ENCODE data around the gene ITGBL1.
A peak's percentile ranks its signal among the peaks of the same experiment; 100 is the strongest.
"Not testable (repeated sequence)": the region's sequence is repeated elsewhere in the genome, so short reads cannot be mapped to it uniquely, and the experiment has no call there.

The ITGBL1 gene

DNA sequence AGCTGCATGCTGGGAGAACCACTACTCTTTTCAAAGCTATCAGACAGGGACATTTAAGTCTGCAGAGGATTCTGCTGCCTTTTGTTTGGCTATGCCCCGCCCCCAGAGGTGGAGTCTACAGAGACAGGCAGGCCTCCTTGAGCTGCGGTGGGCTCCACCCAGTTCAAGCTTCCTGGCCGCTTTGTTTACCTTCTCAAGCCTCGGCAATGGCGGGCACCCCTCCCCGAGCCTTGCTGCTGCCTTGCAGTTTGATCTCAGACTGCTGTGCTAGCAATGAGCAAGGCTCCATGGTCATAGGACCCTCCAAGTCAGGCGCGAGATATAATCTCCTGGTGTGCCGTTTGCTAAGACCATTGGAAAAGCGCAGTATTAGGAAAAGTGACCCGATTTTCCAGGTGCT, 92.1 kb downstream of the ITGBL1 start:
- not testable (repeated sequence) for H3K27me3 ChIP-seq (ENCODE audit: insufficient read depth, low read length, poor library complexity); H4K8ac ChIP-seq (ENCODE audit: low read depth, low read length); H3K4me1 ChIP-seq (ENCODE audit: control insufficient read depth, low read depth, low read length); H3K79me2 ChIP-seq (ENCODE audit: control insufficient read depth, insufficient read depth, low read length); H2AK5ac ChIP-seq (ENCODE audit: low read length); H3K18ac ChIP-seq (ENCODE audit: low read length); H4K5ac ChIP-seq (ENCODE audit: low read length); H2BK5ac ChIP-seq (ENCODE audit: low read length); H3K36me3 ChIP-seq (ENCODE audit: control insufficient read depth, insufficient read depth, low read length); H3K56ac ChIP-seq (ENCODE audit: low read length); H2BK120ac ChIP-seq (ENCODE audit: low read depth, low read length); H3K4me2 ChIP-seq (ENCODE audit: low read length); H3K9ac ChIP-seq (ENCODE audit: low read length); H3K4me3 ChIP-seq (ENCODE audit: low read length); DNase-seq; H3K27ac ChIP-seq (ENCODE audit: low read depth, low read length); H3K4ac ChIP-seq (ENCODE audit: low read depth, low read length); H2BK15ac ChIP-seq (replicated peaks; ENCODE audit: low read depth); H3K79me1 ChIP-seq (ENCODE audit: low read length); H3K23ac ChIP-seq (ENCODE audit: low read length)
- WGBS (ENCODE audit: extremely low coverage, insufficient coverage, low lambda C conversion rate), result no CpG with 5 or more reads among the region's 11 CpGs

DNA sequence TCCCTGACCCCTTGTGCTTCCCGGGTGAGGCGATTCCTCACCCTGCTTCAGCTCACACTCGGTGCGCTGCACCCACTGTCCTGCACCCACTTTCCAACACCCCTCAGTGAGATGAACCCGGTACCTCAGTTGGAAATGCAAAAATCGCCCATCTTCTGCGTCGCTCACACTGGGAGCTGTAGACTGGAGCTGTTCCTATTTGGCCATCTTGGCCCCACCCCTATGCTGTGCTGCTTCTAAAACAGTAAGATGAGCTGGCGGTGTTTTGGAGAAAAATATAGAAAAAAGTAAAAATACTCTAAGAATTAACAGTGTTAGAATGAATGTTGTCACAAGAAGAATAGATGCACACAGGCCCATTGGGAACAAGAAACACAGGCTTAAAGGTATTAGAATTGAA, 92.5 kb downstream of the ITGBL1 start:
- DNase-seq, result no peak
- H3K23ac ChIP-seq (ENCODE audit: low read length), result no peak overlapping the region
- H2BK120ac ChIP-seq (ENCODE audit: low read depth, low read length), result no peak overlapping the region
- H3K18ac ChIP-seq (ENCODE audit: low read length), result no peak overlapping the region
- no peaks in the 10 kb centered on the region for H3K36me3 ChIP-seq (ENCODE audit: control insufficient read depth, insufficient read depth, low read length)
- no peak overlapping the region for H3K4me3 ChIP-seq (ENCODE audit: low read length)
- no peak overlapping the region for H3K9ac ChIP-seq (ENCODE audit: low read length)
- no CpG with 5 or more reads among the region's 9 CpGs for WGBS (ENCODE audit: extremely low coverage, insufficient coverage, low lambda C conversion rate)
- H2BK15ac ChIP-seq (replicated peaks; ENCODE audit: low read depth), result no peak overlapping the region
- H2AK5ac ChIP-seq (ENCODE audit: low read length), result no peak overlapping the region
- no peaks in the 10 kb centered on the region for H3K79me1 ChIP-seq (ENCODE audit: low read length)
- H3K4ac ChIP-seq (ENCODE audit: low read depth, low read length), result no peak overlapping the region
- no peaks in the 10 kb centered on the region for H3K4me1 ChIP-seq (ENCODE audit: control insufficient read depth, low read depth, low read length)
- H3K79me2 ChIP-seq (ENCODE audit: control insufficient read depth, insufficient read depth, low read length), result no peaks in the 10 kb centered on the region
- H3K27ac ChIP-seq (ENCODE audit: low read depth, low read length), result no peak overlapping the region
- no peak overlapping the region for H3K56ac ChIP-seq (ENCODE audit: low read length)
- no peak overlapping the region for H3K4me2 ChIP-seq (ENCODE audit: low read length)
- H3K27me3 ChIP-seq (ENCODE audit: insufficient read depth, low read length, poor library complexity), result no peaks in the 10 kb centered on the region
- no peak overlapping the region for H4K5ac ChIP-seq (ENCODE audit: low read length)
- H2BK5ac ChIP-seq (ENCODE audit: low read length), result no peak overlapping the region
- H4K8ac ChIP-seq (ENCODE audit: low read depth, low read length), result no peak overlapping the region

DNA sequence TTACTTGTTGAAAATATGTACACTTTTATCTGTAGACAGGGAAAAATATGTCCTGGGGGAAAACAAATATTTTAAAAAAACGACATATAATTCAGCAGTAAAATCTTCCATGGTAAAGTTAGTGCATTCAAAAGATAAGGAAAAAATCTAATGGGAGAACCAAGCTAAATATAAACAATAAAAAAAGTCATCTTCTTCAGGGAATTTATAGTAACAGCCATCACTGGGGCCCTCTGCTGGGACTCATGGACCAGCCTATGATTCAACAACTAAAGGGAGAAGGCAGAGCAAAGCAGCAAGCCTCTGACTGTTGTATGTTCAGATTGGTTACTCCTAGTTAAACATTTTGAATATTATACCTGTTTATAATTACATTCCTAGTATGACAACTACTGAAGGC, 93.0 kb downstream of the ITGBL1 start:
- H3K18ac ChIP-seq (ENCODE audit: low read length), result no peak overlapping the region
- no peaks in the 10 kb centered on the region for H3K79me2 ChIP-seq (ENCODE audit: control insufficient read depth, insufficient read depth, low read length)
- no peaks in the 10 kb centered on the region for H3K36me3 ChIP-seq (ENCODE audit: control insufficient read depth, insufficient read depth, low read length)
- H3K4me2 ChIP-seq (ENCODE audit: low read length), result no peak overlapping the region
- H3K4me1 ChIP-seq (ENCODE audit: control insufficient read depth, low read depth, low read length), result no peaks in the 10 kb centered on the region
- no peak overlapping the region for H3K4me3 ChIP-seq (ENCODE audit: low read length)
- H4K8ac ChIP-seq (ENCODE audit: low read depth, low read length), result no peak overlapping the region
- H2AK5ac ChIP-seq (ENCODE audit: low read length), result no peak overlapping the region
- H3K9ac ChIP-seq (ENCODE audit: low read length), result no peak overlapping the region
- H3K27me3 ChIP-seq (ENCODE audit: insufficient read depth, low read length, poor library complexity), result no peaks in the 10 kb centered on the region
- H2BK120ac ChIP-seq (ENCODE audit: low read depth, low read length), result no peak overlapping the region
- H3K79me1 ChIP-seq (ENCODE audit: low read length), result no peaks in the 10 kb centered on the region
- H4K5ac ChIP-seq (ENCODE audit: low read length), result no peak overlapping the region
- H2BK15ac ChIP-seq (replicated peaks; ENCODE audit: low read depth), result no peak overlapping the region
- no peak overlapping the region for H3K23ac ChIP-seq (ENCODE audit: low read length)
- H3K56ac ChIP-seq (ENCODE audit: low read length), result no peak overlapping the region
- H3K4ac ChIP-seq (ENCODE audit: low read depth, low read length), result no peak overlapping the region
- no peak overlapping the region for H3K27ac ChIP-seq (ENCODE audit: low read depth, low read length)
- DNase-seq, result no peak
- H2BK5ac ChIP-seq (ENCODE audit: low read length), result no peak overlapping the region
- no CpG with 5 or more reads among the region's 1 CpG for WGBS (ENCODE audit: extremely low coverage, insufficient coverage, low lambda C conversion rate)

DNA sequence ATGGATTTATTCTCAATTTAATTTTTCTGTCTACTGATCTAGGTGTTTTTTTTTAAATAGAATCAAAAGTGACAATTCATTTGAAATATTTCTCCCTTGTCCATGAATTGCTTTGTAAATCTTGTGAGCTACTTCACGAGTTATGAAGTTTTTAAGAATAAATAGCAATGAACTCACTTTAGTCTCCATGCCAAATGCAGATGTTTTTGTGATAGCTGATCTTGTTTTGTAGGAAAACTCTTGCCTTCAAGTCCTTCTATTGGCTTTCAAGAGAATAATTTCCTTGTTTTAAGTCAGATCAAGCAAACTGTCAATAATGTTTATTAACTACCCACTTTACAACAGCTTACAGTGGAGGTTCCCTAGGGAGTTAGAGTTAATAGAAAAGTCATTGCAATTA, 99.8 kb downstream of the ITGBL1 start:
- no peak overlapping the region for H2BK5ac ChIP-seq (ENCODE audit: low read length)
- H3K18ac ChIP-seq (ENCODE audit: low read length), result no peak overlapping the region
- no peak overlapping the region for H2AK5ac ChIP-seq (ENCODE audit: low read length)
- WGBS (ENCODE audit: extremely low coverage, insufficient coverage, low lambda C conversion rate), result no CpG with 5 or more reads among the region's 1 CpG
- H3K9ac ChIP-seq (ENCODE audit: low read length), result no peak overlapping the region
- no peak overlapping the region for H2BK15ac ChIP-seq (replicated peaks; ENCODE audit: low read depth)
- no peaks in the 10 kb centered on the region for H3K79me2 ChIP-seq (ENCODE audit: control insufficient read depth, insufficient read depth, low read length)
- H4K8ac ChIP-seq (ENCODE audit: low read depth, low read length), result no peak overlapping the region
- no peak overlapping the region for H3K56ac ChIP-seq (ENCODE audit: low read length)
- no peak for DNase-seq
- no peaks in the 10 kb centered on the region for H3K79me1 ChIP-seq (ENCODE audit: low read length)
- no peak overlapping the region for H3K4me3 ChIP-seq (ENCODE audit: low read length)
- no peak overlapping the region for H3K4me2 ChIP-seq (ENCODE audit: low read length)
- no peaks in the 10 kb centered on the region for H3K27me3 ChIP-seq (ENCODE audit: insufficient read depth, low read length, poor library complexity)
- H3K27ac ChIP-seq (ENCODE audit: low read depth, low read length), result no peak overlapping the region
- no peak overlapping the region for H2BK120ac ChIP-seq (ENCODE audit: low read depth, low read length)
- no peak overlapping the region for H4K5ac ChIP-seq (ENCODE audit: low read length)
- no peaks in the 10 kb centered on the region for H3K4me1 ChIP-seq (ENCODE audit: control insufficient read depth, low read depth, low read length)
- H3K36me3 ChIP-seq (ENCODE audit: control insufficient read depth, insufficient read depth, low read length), result no peaks in the 10 kb centered on the region
- no peak overlapping the region for H3K23ac ChIP-seq (ENCODE audit: low read length)
- H3K4ac ChIP-seq (ENCODE audit: low read depth, low read length), result no peak overlapping the region

DNA sequence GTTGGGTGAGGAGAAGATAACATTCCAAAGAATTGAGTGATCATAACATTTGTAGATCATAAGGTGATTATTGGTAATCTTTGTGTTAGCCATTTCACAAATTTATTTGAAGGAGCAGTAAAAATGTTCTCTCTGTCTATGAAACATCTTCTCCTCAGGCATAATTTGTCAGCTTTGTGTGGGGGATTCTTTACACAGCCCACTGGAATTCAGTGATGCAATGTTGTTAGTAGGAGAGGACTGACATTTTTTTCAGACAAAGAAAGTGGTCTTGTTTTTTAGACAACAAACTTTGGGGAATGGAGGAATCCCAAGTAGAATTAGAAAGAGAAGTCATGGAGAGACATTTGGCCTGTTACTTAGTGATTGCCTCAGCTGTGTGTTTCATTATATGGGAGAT, 100.3 kb downstream of the ITGBL1 start:
- Histone ChIP-seq H2BK15ac (replicated peaks; ENCODE audit: low read depth) (no peak overlapping the region), H3K4me3 (ENCODE audit: low read length) (no peak overlapping the region), H3K4me2 (ENCODE audit: low read length) (no peak overlapping the region), H3K36me3 (ENCODE audit: control insufficient read depth, insufficient read depth, low read length) (no peaks in the 10 kb centered on the region), H3K18ac (ENCODE audit: low read length) (no peak overlapping the region), H3K27ac (ENCODE audit: low read depth, low read length) (no peak overlapping the region), H4K5ac (ENCODE audit: low read length) (no peak overlapping the region), H3K56ac (ENCODE audit: low read length) (no peak overlapping the region), H3K27me3 (ENCODE audit: insufficient read depth, low read length, poor library complexity) (no peaks in the 10 kb centered on the region), H2AK5ac (ENCODE audit: low read length) (no peak overlapping the region), H2BK5ac (ENCODE audit: low read length) (no peak overlapping the region), H3K4ac (ENCODE audit: low read depth, low read length) (no peak overlapping the region), H3K9ac (ENCODE audit: low read length) (no peak overlapping the region), H3K23ac (ENCODE audit: low read length) (no peak overlapping the region), H4K8ac (ENCODE audit: low read depth, low read length) (no peak overlapping the region), H3K4me1 (ENCODE audit: control insufficient read depth, low read depth, low read length) (no peaks in the 10 kb centered on the region), H3K79me1 (ENCODE audit: low read length) (no peaks in the 10 kb centered on the region), H2BK120ac (ENCODE audit: low read depth, low read length) (no peak overlapping the region), H3K79me2 (ENCODE audit: control insufficient read depth, insufficient read depth, low read length) (no peaks in the 10 kb centered on the region)
- DNase-seq, result peak; percentile 11

DNA sequence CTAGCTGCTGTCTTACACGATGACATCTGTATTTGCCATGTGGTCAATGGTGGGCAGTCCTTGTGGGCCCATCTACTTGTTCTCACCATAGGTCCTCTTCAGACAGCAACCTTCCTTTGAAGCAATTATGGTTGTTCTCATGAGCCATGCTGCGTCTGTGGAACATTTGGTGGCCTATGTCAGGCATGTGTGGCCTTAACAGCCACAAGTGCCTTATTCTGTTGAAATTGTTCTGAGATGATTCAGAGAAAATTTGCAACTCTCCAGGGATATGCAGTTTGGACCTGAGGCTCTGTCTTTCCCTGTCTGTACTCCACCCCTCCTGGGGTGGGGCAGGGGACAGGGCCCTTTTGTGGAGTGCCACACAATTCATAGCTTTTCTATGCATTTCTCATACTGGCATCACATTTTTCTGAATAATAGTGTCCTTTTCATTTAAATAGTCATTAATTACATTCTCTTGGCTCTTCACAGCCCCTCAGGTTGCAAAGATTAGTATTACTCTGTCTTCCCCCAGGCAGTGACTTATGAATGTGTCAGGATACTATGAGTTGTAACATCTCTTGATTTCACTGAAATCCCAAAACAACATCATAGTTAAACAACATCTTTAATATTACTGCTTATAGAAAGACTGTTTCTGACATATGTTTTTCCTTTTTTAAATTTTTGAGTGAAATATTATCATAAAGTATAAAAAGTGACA, 102.1 kb downstream of the ITGBL1 start:
- H3K27ac ChIP-seq (ENCODE audit: low read depth, low read length), result no peak overlapping the region
- no peaks in the 10 kb centered on the region for H3K79me2 ChIP-seq (ENCODE audit: control insufficient read depth, insufficient read depth, low read length)
- no peaks in the 10 kb centered on the region for H3K79me1 ChIP-seq (ENCODE audit: low read length)
- no peak overlapping the region for H2AK5ac ChIP-seq (ENCODE audit: low read length)
- H2BK120ac ChIP-seq (ENCODE audit: low read depth, low read length), result no peak overlapping the region
- no peak overlapping the region for H3K56ac ChIP-seq (ENCODE audit: low read length)
- H3K4me3 ChIP-seq (ENCODE audit: low read length), result no peak overlapping the region
- H4K8ac ChIP-seq (ENCODE audit: low read depth, low read length), result no peak overlapping the region
- H4K5ac ChIP-seq (ENCODE audit: low read length), result no peak overlapping the region
- H2BK5ac ChIP-seq (ENCODE audit: low read length), result no peak overlapping the region
- H3K18ac ChIP-seq (ENCODE audit: low read length), result no peak overlapping the region
- no peak overlapping the region for H3K4ac ChIP-seq (ENCODE audit: low read depth, low read length)
- no peak for DNase-seq
- no peak overlapping the region for H3K4me2 ChIP-seq (ENCODE audit: low read length)
- H3K4me1 ChIP-seq (ENCODE audit: control insufficient read depth, low read depth, low read length), result no peaks in the 10 kb centered on the region
- H3K36me3 ChIP-seq (ENCODE audit: control insufficient read depth, insufficient read depth, low read length), result no peaks in the 10 kb centered on the region
- H3K27me3 ChIP-seq (ENCODE audit: insufficient read depth, low read length, poor library complexity), result no peaks in the 10 kb centered on the region
- no peak overlapping the region for H2BK15ac ChIP-seq (replicated peaks; ENCODE audit: low read depth)
- no peak overlapping the region for H3K9ac ChIP-seq (ENCODE audit: low read length)
- no CpG with 5 or more reads among the region's 2 CpGs for WGBS (ENCODE audit: extremely low coverage, insufficient coverage, low lambda C conversion rate)
- no peak overlapping the region for H3K23ac ChIP-seq (ENCODE audit: low read length)
